MCF 10A (cell line): ENCODE results near the gene CATSPERE. TPM values are rescaled to one million over a fixed set of nuclear protein-coding genes. Genes with fewer than 3 reads are reported as not detected.

ENCODE experiments used
- BruUV-seq: library from RNA; stranded (reverse); fragments of 400-500 nt; replicated peaks from 2 replicates; lab custom pipeline; 2021; lab: Mats Ljungman, UMichigan
- CTCF ChIA-PET: fragments of 300-600 bp; sonication (Branson Sonifier 250); formaldehyde crosslinking; extraction: SDS; loops from one replicate; lab custom pipeline; 2021; ENCODE audit warnings: antibody characterized with exemption, inconsistent platforms; lab: Yijun Ruan, JAX
- POLR2A ChIA-PET: fragments of 300-600, 350-650 bp; sonication (Branson Sonifier 250); formaldehyde crosslinking; extraction: SDS; loops from one replicate; lab custom pipeline; 2020; ENCODE audit warnings: antibody characterized with exemption, inconsistent platforms; lab: Yijun Ruan, JAX
- DNase-seq: peaks from one replicate; pipeline ENCODE4 v3.0.0-alpha.2; 2018; ENCODE audit not compliant: unreplicated experiment
- H3K27ac Mint-ChIP-seq: one replicate; pipeline ENCODE4 v1.8.0; 2022; ENCODE audit warnings: mild to moderate bottlenecking, low read depth, mixed read lengths; ENCODE audit not compliant: unreplicated experiment
- H3K27me3 Mint-ChIP-seq: one replicate; pipeline ENCODE4 v1.8.0; 2022; ENCODE audit warnings: mixed read lengths; ENCODE audit not compliant: insufficient read depth, unreplicated experiment
- H3K36me3 Mint-ChIP-seq: one replicate; pipeline ENCODE4 v1.8.0; 2022; ENCODE audit warnings: mild to moderate bottlenecking, moderate library complexity, mixed read lengths; ENCODE audit not compliant: insufficient read depth, unreplicated experiment
- H3K4me1 Mint-ChIP-seq: one replicate; pipeline ENCODE4 v1.8.0; 2022; ENCODE audit warnings: mixed read lengths; ENCODE audit not compliant: insufficient read depth, unreplicated experiment
- H3K4me3 Mint-ChIP-seq: one replicate; pipeline ENCODE4 v1.8.0; 2022; ENCODE audit warnings: mild to moderate bottlenecking, moderate library complexity, mixed read lengths; ENCODE audit not compliant: unreplicated experiment
- H3K9me3 Mint-ChIP-seq: one replicate; pipeline ENCODE4 v1.8.0; 2022; ENCODE audit warnings: mixed read lengths; ENCODE audit not compliant: unreplicated experiment
- CTCF ChIP-seq: fragments of 200-600 bp; IDR thresholded peaks from one replicate; pipeline ENCODE4 v1.8.0; 2022; ENCODE audit warnings: antibody characterized with exemption, mild to moderate bottlenecking; ENCODE audit not compliant: unreplicated experiment
- intact Hi-C: fragments of 100-400 bp; cut with micrococcal nuclease; formaldehyde crosslinking; loops from 2 replicates; pipeline ENCODE4 v1.14.1; 2022
- total RNA-seq: library from RNA; stranded (reverse); gene quantifications from 2 replicates; pipeline ENCODE4 v1.2.3, GENCODE V29; 2022

The CATSPERE gene
- total RNA-seq, 1 experiment from 2014 or later, result 2.1 TPM

- H3K36me3 Mint-ChIP-seq, result no peaks in the 10 kb centered on the region
- no peak for TF ChIP-seq CTCF
- CTCF ChIA-PET, result interaction anchor here (1.1 to 2.3 kb wide), 6 partner anchors 9 to 186 kb away, joined by 3 to 14 read pairs (median 4); no protein-coding TSS in a partner anchor
- H3K27me3 Mint-ChIP-seq, result no peaks in the 10 kb centered on the region
- BruUV-seq, result no TSS peak
- no peak for DNase-seq
- H3K27ac Mint-ChIP-seq, result no peak overlapping the region
- no peak overlapping the region for H3K4me3 Mint-ChIP-seq
- H3K9me3 Mint-ChIP-seq, result no peaks in the 10 kb centered on the region
- H3K4me1 Mint-ChIP-seq, result no peaks in the 10 kb centered on the region
- intact Hi-C loops, result no loop called here
- POLR2A ChIA-PET, result interaction anchor here (1.0 kb wide), 1 partner anchor 9 kb away, joined by 3 read pairs; no protein-coding TSS in a partner anchor
Measured at GRCh38 chr1:244614879-244615278, 153.8 kb downstream of the CATSPERE start.

- no peaks in the 10 kb centered on the region for H3K4me1 Mint-ChIP-seq
- no TSS peak for BruUV-seq
- H3K9me3 Mint-ChIP-seq, result no peaks in the 10 kb centered on the region
- TF ChIP-seq CTCF, result no peak
- H3K27ac Mint-ChIP-seq, result no peak overlapping the region
- ChIA-PET POLR2A (interaction anchor here (1.0 kb wide), 1 partner anchor 9 kb away, joined by 3 read pairs; no protein-coding TSS in a partner anchor), CTCF (interaction anchor here (1.1 to 4.2 kb wide), 5 partner anchors 9 to 186 kb away, joined by 3 to 33 read pairs (median 4); no protein-coding TSS in a partner anchor)
- no peak overlapping the region for H3K4me3 Mint-ChIP-seq
- no peaks in the 10 kb centered on the region for H3K36me3 Mint-ChIP-seq
- intact Hi-C loops, result no loop called here
- no peak for DNase-seq
- no peaks in the 10 kb centered on the region for H3K27me3 Mint-ChIP-seq
Measured at GRCh38 chr1:244615301-244615700, 154.2 kb downstream of the CATSPERE start.

GRCh38 chr1:244626709-244627108, 165.6 kb downstream of the CATSPERE start:
- no peak for DNase-seq
- no TSS peak for BruUV-seq
- POLR2A ChIA-PET, result interaction anchor here (0.7 kb wide), 1 partner anchor 47 kb away, joined by 5 read pairs; no protein-coding TSS in a partner anchor
- Mint-ChIP-seq H3K4me1 (no peaks in the 10 kb centered on the region), H3K4me3 (no peak overlapping the region), H3K27me3 (no peaks in the 10 kb centered on the region), H3K27ac (no peak overlapping the region), H3K36me3 (no peaks in the 10 kb centered on the region), H3K9me3 (no peaks in the 10 kb centered on the region)
- no peak for TF ChIP-seq CTCF
- intact Hi-C loops, result no loop called here
- CTCF ChIA-PET, result interaction anchor here (0.6 to 2.8 kb wide), 4 partner anchors 16 to 170 kb away, joined by 3 to 20 read pairs (median 10); no protein-coding TSS in a partner anchor

GRCh38 chr1:244628789-244629188, 167.7 kb downstream of the CATSPERE start:
- CTCF ChIA-PET, result interaction anchor here (0.6 to 2.8 kb wide), 6 partner anchors 14 to 170 kb away, joined by 3 to 18 read pairs (median 4); no protein-coding TSS in a partner anchor
- H3K27me3 Mint-ChIP-seq, result no peaks in the 10 kb centered on the region
- H3K36me3 Mint-ChIP-seq, result no peaks in the 10 kb centered on the region
- POLR2A ChIA-PET, result interaction anchor here (1.2 to 1.3 kb wide), 2 partner anchors 11 to 24 kb away, joined by 4 to 6 read pairs; no protein-coding TSS in a partner anchor
- H3K4me1 Mint-ChIP-seq, result no peaks in the 10 kb centered on the region
- BruUV-seq, result no TSS peak
- intact Hi-C loops, result no loop called here
- no peak for TF ChIP-seq CTCF
- H3K27ac Mint-ChIP-seq, result no peak overlapping the region
- no peak overlapping the region for H3K4me3 Mint-ChIP-seq
- DNase-seq, result no peak
- H3K9me3 Mint-ChIP-seq, result peaks cover 9% of the 10 kb centered on the region
